ENCODE measurements around the gene PRKD1.

Gene PRKD1

DNA sequence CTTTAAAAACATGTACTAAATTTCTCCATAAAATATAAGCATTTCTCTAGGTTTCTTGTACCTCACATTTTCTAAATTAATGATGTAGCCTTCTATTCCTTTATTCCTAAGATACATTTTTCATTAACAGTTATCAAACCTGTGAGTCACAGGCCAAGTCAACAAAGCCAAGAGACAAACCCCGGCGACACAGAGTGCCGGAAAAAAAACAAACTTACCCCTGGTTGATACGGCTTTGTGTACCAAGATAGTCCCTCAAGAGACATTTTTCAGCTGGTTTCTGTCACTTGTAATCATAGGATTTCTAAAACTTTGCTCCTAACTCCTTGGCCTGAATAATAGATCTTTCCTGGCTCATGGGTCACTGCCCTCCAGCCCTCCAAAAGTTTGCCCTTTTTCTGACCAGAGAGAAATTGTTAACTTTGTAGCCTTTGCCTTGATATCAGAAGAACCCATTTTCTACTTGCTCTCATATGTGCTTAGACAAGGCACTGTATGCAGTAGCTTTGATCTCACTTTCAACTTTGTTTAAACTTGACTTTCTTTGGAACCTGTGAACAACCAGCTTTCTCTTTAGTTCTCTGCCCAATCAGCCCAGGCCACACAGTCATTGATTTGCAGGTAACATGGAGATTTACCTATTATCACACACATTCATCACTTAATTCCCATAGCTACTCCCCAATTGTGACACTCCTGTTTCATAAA lies 172.2 kb downstream of the PRKD1 start:
- TF ChIP-seq, protein P1, sequence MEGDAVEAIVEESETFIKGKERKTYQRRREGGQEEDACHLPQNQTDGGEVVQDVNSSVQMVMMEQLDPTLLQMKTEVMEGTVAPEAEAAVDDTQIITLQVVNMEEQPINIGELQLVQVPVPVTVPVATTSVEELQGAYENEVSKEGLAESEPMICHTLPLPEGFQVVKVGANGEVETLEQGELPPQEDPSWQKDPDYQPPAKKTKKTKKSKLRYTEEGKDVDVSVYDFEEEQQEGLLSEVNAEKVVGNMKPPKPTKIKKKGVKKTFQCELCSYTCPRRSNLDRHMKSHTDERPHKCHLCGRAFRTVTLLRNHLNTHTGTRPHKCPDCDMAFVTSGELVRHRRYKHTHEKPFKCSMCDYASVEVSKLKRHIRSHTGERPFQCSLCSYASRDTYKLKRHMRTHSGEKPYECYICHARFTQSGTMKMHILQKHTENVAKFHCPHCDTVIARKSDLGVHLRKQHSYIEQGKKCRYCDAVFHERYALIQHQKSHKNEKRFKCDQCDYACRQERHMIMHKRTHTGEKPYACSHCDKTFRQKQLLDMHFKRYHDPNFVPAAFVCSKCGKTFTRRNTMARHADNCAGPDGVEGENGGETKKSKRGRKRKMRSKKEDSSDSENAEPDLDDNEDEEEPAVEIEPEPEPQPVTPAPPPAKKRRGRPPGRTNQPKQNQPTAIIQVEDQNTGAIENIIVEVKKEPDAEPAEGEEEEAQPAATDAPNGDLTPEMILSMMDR (conservative IDR thresholded peaks at IDR 0.05; ENCODE audit: low read length), result no peak
- TF ChIP-seq EZH2phosphoT487 (IDR thresholded peaks at IDR 0.05; ENCODE audit: borderline replicate concordance), result no peak
- no peaks in the 10 kb centered on the region for H3K79me2 ChIP-seq (ENCODE audit: insufficient read depth, low read length)
- no peaks in the 10 kb centered on the region for H3F3A ChIP-seq (ENCODE audit: low read depth)
- no peaks in the 10 kb centered on the region for H3K4me1 ChIP-seq (ENCODE audit: insufficient read depth, low read length, poor library complexity, severe bottlenecking)
- no peak overlapping the region for H2AFZ ChIP-seq (ENCODE audit: low read length)
- H3K9me3 ChIP-seq (ENCODE audit: insufficient read depth, low read depth, low read length), result no peaks in the 10 kb centered on the region
- no peaks in the 10 kb centered on the region for H3K36me3 ChIP-seq (ENCODE audit: insufficient read depth, low read length)
- H3K4me2 ChIP-seq (ENCODE audit: low read depth, low read length, poor library complexity, severe bottlenecking), result no peak overlapping the region
- no peak overlapping the region for H3K4me3 ChIP-seq (ENCODE audit: low read length, poor library complexity, severe bottlenecking)
- H3K9ac ChIP-seq (ENCODE audit: low read depth, low read length, poor library complexity, severe bottlenecking), result no peak overlapping the region
- H3K27me3 ChIP-seq (ENCODE audit: insufficient read depth, low read length, poor library complexity, severe bottlenecking), result no peaks in the 10 kb centered on the region
- H3K9me2 ChIP-seq (replicated peaks; ENCODE audit: low read depth, low read length), result no peaks in the 10 kb centered on the region
- H4K20me1 ChIP-seq (ENCODE audit: insufficient read depth, low read length, poor library complexity, severe bottlenecking), result no peaks in the 10 kb centered on the region

DNA sequence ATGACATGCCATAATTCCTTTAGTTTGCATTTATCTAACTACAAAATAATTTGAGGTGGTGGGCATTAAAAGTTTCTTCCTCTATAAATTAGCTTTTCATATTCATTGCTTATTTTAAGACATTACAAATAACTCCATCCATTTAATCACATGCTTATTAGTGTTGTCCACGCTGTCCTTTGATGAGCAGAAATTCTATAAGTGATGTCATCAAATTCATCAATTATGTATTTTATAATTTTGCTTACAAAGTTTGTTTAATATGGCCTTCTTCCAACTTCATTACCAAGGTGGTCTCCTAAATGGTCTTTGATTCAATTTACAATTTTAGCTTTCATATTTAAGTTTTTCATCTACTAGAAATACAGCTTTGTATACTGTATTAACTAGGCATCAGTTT lies 173.5 kb downstream of the PRKD1 start:
- H4K20me1 ChIP-seq (ENCODE audit: insufficient read depth, low read length, poor library complexity, severe bottlenecking), result no peaks in the 10 kb centered on the region
- no peak overlapping the region for H3K9ac ChIP-seq (ENCODE audit: low read depth, low read length, poor library complexity, severe bottlenecking)
- H3K36me3 ChIP-seq (ENCODE audit: insufficient read depth, low read length), result no peaks in the 10 kb centered on the region
- TF ChIP-seq EZH2phosphoT487 (IDR thresholded peaks at IDR 0.05; ENCODE audit: borderline replicate concordance), result no peak
- TF ChIP-seq, protein P1 (conservative IDR thresholded peaks at IDR 0.05; ENCODE audit: low read length), result no peak
- no peaks in the 10 kb centered on the region for H3K4me1 ChIP-seq (ENCODE audit: insufficient read depth, low read length, poor library complexity, severe bottlenecking)
- no peak overlapping the region for H2AFZ ChIP-seq (ENCODE audit: low read length)
- no peaks in the 10 kb centered on the region for H3K79me2 ChIP-seq (ENCODE audit: insufficient read depth, low read length)
- no peak overlapping the region for H3K4me2 ChIP-seq (ENCODE audit: low read depth, low read length, poor library complexity, severe bottlenecking)
- no peaks in the 10 kb centered on the region for H3K27me3 ChIP-seq (ENCODE audit: insufficient read depth, low read length, poor library complexity, severe bottlenecking)
- no peaks in the 10 kb centered on the region for H3K9me3 ChIP-seq (ENCODE audit: insufficient read depth, low read depth, low read length)
- H3K9me2 ChIP-seq (replicated peaks; ENCODE audit: low read depth, low read length), result no peaks in the 10 kb centered on the region
- H3K4me3 ChIP-seq (ENCODE audit: low read length, poor library complexity, severe bottlenecking), result no peak overlapping the region
- no peaks in the 10 kb centered on the region for H3F3A ChIP-seq (ENCODE audit: low read depth)

DNA sequence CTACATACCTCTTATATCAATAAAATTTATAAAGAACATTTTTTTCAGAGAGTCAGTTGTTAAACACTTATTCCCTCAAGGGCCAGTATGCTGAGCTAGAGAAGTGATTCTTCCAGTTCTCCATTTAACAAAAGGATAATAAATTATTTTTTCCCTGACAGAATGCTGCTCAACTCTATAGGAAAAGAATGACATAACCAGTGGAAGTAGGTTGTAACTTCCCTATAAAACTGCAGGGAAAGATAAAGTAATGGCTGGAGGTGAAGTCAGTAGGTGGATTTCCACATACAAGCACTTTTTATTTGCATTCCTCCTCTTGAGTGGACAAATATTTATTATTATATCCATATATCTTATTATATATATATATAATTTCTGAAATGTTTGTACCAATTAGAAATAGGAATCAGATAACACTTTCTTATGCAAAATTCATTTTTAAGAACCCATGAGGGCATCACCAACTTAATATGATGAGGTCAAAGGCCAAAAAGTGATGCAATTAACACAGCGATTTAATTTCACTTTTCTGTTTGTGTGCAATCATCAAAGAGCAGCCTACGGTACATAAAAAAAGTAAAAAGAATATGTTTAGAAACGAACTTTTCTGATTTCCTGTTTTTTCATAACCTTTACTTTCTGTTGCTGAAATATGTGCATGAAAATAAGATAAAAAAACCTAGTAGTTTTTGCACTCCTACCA lies 175.3 kb downstream of the PRKD1 start:
- Histone ChIP-seq H3K4me3 (ENCODE audit: low read length, poor library complexity, severe bottlenecking) (no peak overlapping the region), H3K4me2 (ENCODE audit: low read depth, low read length, poor library complexity, severe bottlenecking) (no peak overlapping the region), H4K20me1 (ENCODE audit: insufficient read depth, low read length, poor library complexity, severe bottlenecking) (no peaks in the 10 kb centered on the region), H3K36me3 (ENCODE audit: insufficient read depth, low read length) (no peaks in the 10 kb centered on the region), H3K9me2 (replicated peaks; ENCODE audit: low read depth, low read length) (no peaks in the 10 kb centered on the region), H2AFZ (ENCODE audit: low read length) (no peak overlapping the region), H3F3A (ENCODE audit: low read depth) (no peaks in the 10 kb centered on the region), H3K9ac (ENCODE audit: low read depth, low read length, poor library complexity, severe bottlenecking) (no peak overlapping the region), H3K79me2 (ENCODE audit: insufficient read depth, low read length) (no peaks in the 10 kb centered on the region), H3K4me1 (ENCODE audit: insufficient read depth, low read length, poor library complexity, severe bottlenecking) (no peaks in the 10 kb centered on the region), H3K27me3 (ENCODE audit: insufficient read depth, low read length, poor library complexity, severe bottlenecking) (no peaks in the 10 kb centered on the region), H3K9me3 (ENCODE audit: insufficient read depth, low read depth, low read length) (no peaks in the 10 kb centered on the region)
- TF ChIP-seq, protein P1 (conservative IDR thresholded peaks at IDR 0.05; ENCODE audit: low read length), result no peak
- no peak for TF ChIP-seq EZH2phosphoT487 (IDR thresholded peaks at IDR 0.05; ENCODE audit: borderline replicate concordance)
